Activated naive CD4-positive, alpha-beta T cell treated with anti-CD3 and anti-CD28 coated beads, Interleukin-2, amount 50 U/mL, for 16 hours (primary cell): ENCODE results near the gene SMTNL2.
"Not testable (repeated sequence)": the region's sequence is repeated elsewhere in the genome, so short reads cannot be mapped to it uniquely, and the experiment has no call there.

Source experiments
- DNase-seq: peaks from one replicate; pipeline ENCODE4 v3.0.0-alpha.2; 2020

SMTNL2 gene

GRCh38 chr17:4605826-4606225 is 21.5 kb downstream of the SMTNL2 start:
- DNase-seq, result no peak

- no peak for DNase-seq
Measured at GRCh38 chr17:4607261-4607741, 23.0 kb downstream of the SMTNL2 start.

- no peak for DNase-seq
Measured at GRCh38 chr17:4607773-4608187, 23.5 kb downstream of the SMTNL2 start.

GRCh38 chr17:4609761-4610160 is 25.4 kb downstream of the SMTNL2 start:
- no peak for DNase-seq

- no peak for DNase-seq
Measured at GRCh38 chr17:4610162-4610561, 25.8 kb downstream of the SMTNL2 start.

GRCh38 chr17:4610656-4611055 is 26.3 kb downstream of the SMTNL2 start:
- no peak for DNase-seq

GRCh38 chr17:4616476-4616875 is 32.1 kb downstream of the SMTNL2 start:
- DNase-seq, result no peak

- no peak for DNase-seq
Measured at GRCh38 chr17:4617090-4617489, 32.8 kb downstream of the SMTNL2 start.

- no peak for DNase-seq
Measured at GRCh38 chr17:4617590-4618351, 33.4 kb downstream of the SMTNL2 start.

GRCh38 chr17:4620531-4621101 is 36.3 kb downstream of the SMTNL2 start:
- no peak for DNase-seq

- no peak for DNase-seq
Measured at GRCh38 chr17:4622375-4622774, 38.0 kb downstream of the SMTNL2 start.

GRCh38 chr17:4623249-4623648 is 38.9 kb downstream of the SMTNL2 start:
- DNase-seq, result no peak

GRCh38 chr17:4624451-4624911 is 40.2 kb downstream of the SMTNL2 start:
- DNase-seq, result not testable (repeated sequence)

- no peak for DNase-seq
Measured at GRCh38 chr17:4625181-4625617, 40.9 kb downstream of the SMTNL2 start.

GRCh38 chr17:4626734-4627256 is 42.5 kb downstream of the SMTNL2 start:
- DNase-seq, result no peak

- no peak for DNase-seq
Measured at GRCh38 chr17:4631431-4631830, 47.1 kb downstream of the SMTNL2 start.

GRCh38 chr17:4631836-4632580 is 47.7 kb downstream of the SMTNL2 start:
- no peak for DNase-seq

GRCh38 chr17:4632581-4632920 is 48.2 kb downstream of the SMTNL2 start:
- DNase-seq, result no peak

- DNase-seq, result no peak
Measured at GRCh38 chr17:4633643-4634042, 49.3 kb downstream of the SMTNL2 start.

GRCh38 chr17:4634976-4635375 is 50.6 kb downstream of the SMTNL2 start:
- no peak for DNase-seq

GRCh38 chr17:4635823-4636375 is 51.6 kb downstream of the SMTNL2 start:
- no peak for DNase-seq

- DNase-seq, result no peak
Measured at GRCh38 chr17:4636474-4637100, 52.3 kb downstream of the SMTNL2 start.

- DNase-seq, result not testable (repeated sequence)
Measured at GRCh38 chr17:4638766-4639165, 54.4 kb downstream of the SMTNL2 start.
